Esophagus squamous epithelium (tissue), 5 donors: ENCODE measurements around the gene ISCU. TPM values are rescaled to one million over a fixed set of nuclear protein-coding genes. Genes with fewer than 3 reads are reported as not detected.

ENCODE experiments used
- DNase-seq: peaks from one replicate; lab custom pipeline; 2025; lab: John Stamatoyannopoulos, UW
- H3K27ac ChIP-seq, 4 donors: fragments of 200-600 bp; sonication (generic); one replicate each; pipeline ENCODE4 v1.5.1; 2016 to 2019; ENCODE audit warnings: mild to moderate bottlenecking in 1 of 4
- H3K27me3 ChIP-seq, 4 donors: fragments of 200-600 bp; sonication (generic); 1 replicate in 3 of 4; 2 replicates in 1 of 4; pipeline versions ENCODE4 v1.5.1 to v1.6.0; 2017 to 2021; ENCODE audit warnings: antibody characterized with exemption in 1 of 4
- H3K36me3 ChIP-seq, 3 donors: fragments of 200-600 bp; sonication (generic); one replicate each; pipeline ENCODE4 v1.5.1; 2016 to 2019
- H3K4me1 ChIP-seq, 3 donors: fragments of 200-600 bp; sonication (generic); one replicate each; pipeline ENCODE4 v1.5.1; 2017 to 2019
- H3K4me3 ChIP-seq, 4 donors: fragments of 200-600 bp; sonication (generic); 1 replicate in 3 of 4; 2 replicates in 1 of 4; pipeline ENCODE4 v1.5.1; 2016 to 2019; ENCODE audit warnings: mild to moderate bottlenecking in 2 of 4, moderate library complexity in 1 of 4
- H3K9me3 ChIP-seq, 3 donors: fragments of 200-600 bp; sonication (generic); one replicate each; pipeline ENCODE4 v1.5.1; 2016 to 2019
- CTCF ChIP-seq, 6 experiments: fragments of 450-650 bp in 4 of 6; fragments of 200-600 bp in 2 of 6; sonication (generic) in 2 of 6; IDR thresholded peaks; one replicate each; pipeline ENCODE4 v1.5.1; 2016 to 2019; ENCODE audit warnings: antibody characterized with exemption in 6 of 6, mild to moderate bottlenecking in 4 of 6, moderate library complexity in 4 of 6
- POLR2A ChIP-seq, 4 donors: fragments of 450-650 bp; IDR thresholded peaks; one replicate each; pipeline ENCODE4 v1.6.1; 2017; ENCODE audit warnings: antibody characterized with exemption in 4 of 4, mild to moderate bottlenecking in 4 of 4, moderate library complexity in 3 of 4
- WGBS, 2 donors: methylation state at CpG; one replicate each; pipeline ENCODE4 v1.1.5; 2018; 5-methylcytosine and 5-hydroxymethylcytosine counted together
- intact Hi-C: fragments of 100-400 bp; cut with DNase I; formaldehyde crosslinking; loops from one replicate; pipeline ENCODE4 v1.15.0; 2022
- total RNA-seq, 4 donors: library from RNA; depleted of rRNA; stranded (reverse); fragments of >200 nt; gene quantifications; one replicate each; pipeline ENCODE4 v1.1.0, GENCODE V29; 2016
- donor health status: DM: yes; HTN: yes; CAD: no.

ISCU gene
- total RNA-seq, 4 donors from 2014 or later: 50.7 to 132 (median 85.3) TPM

DNA sequence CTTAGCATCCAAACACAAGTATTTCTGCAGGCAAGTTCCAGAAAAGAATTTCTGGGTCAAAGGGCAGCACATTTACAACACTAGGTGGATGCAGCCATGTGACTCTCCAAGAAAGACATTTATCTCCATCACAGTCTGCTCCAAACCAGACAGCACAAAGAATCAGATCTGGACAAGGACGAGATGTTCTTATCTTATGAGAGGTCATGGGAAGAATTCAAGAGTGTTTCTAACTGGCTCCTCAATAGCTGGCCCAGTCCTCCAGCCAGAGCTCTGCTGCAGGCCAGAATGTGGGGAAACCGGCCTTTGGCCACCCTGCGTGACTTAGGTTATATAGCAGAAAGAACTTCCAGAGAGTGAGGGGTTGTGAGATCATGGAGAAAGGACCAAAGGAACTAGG lies 18.1 kb downstream of the ISCU start:
- TF ChIP-seq POLR2A (IDR thresholded peaks at IDR 0.05) (no peak), CTCF (IDR thresholded peaks at IDR 0.05) (no peak)
- Histone ChIP-seq H3K36me3 (no peaks in the 10 kb centered on the region), H3K4me1 (peaks cover 0 to 8% (median 0%) of the 10 kb centered on the region in 3 donors), H3K4me3 (no peak overlapping the region), H3K27ac (peak overlapping the region in 1 of 4 donors; percentile 59), H3K9me3 (no peaks in the 10 kb centered on the region), H3K27me3 (no peaks in the 10 kb centered on the region)
- 63 to 73% methylated on average over 2 to 3 of the region's 3 CpGs for WGBS, 2 donors
- DNase-seq: no peak
- intact Hi-C loops: no loop called here

DNA sequence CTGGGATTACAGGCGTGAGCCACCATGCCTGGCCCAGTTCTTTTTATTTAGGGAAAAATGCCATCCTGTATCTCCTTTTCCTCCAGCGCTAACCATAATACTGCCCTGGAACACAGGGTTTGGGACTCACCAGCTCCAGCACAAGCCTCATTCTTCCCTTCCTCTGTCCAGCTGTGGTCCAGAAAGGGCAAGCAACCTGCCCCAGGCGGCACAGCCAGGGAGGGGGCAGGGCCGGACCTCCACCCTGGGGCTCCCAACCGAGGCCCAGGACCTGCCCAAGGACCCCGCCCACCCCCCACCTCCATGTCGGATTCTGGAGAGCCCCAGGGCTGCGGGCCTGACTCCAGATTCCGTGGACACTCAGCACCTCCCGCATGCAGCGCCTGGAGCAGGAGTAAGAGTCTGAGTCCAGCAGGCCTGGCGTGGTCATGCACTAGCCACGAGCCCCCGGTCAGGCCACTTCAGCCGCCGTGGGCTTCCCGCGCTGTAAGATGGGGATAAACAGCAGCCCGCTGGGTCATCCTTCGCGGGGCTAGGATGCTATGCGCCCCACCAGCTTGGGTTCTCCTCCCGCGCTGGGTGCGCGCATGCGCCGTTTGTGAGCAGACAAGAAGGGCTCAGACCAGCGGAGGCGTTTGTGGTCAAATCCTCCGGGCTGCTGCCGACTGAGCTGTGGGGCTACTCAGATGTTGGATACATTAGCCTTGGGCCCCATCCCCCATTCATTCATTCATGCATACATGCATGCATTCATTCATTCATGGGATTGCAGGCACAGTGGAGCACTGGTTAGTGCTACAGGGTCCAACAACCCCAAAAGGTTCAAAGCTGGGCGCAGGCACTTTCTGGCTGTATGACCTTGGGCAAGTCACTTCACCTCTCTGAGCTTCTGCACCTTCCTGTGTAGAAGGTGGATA lies 19.2 kb downstream of the ISCU start:
- no peak for DNase-seq
- Histone ChIP-seq H3K36me3 (no peaks in the 10 kb centered on the region), H3K9me3 (no peaks in the 10 kb centered on the region), H3K4me3 (no peak overlapping the region), H3K4me1 (peaks cover 0 to 8% (median 0%) of the 10 kb centered on the region in 3 donors), H3K27me3 (no peaks in the 10 kb centered on the region), H3K27ac (peak overlapping the region in 2 of 4 donors; percentile 59 to 63)
- intact Hi-C loops: no loop called here
- WGBS, 2 donors: 94 to 96% methylated on average over 5 to 13 of the region's 33 CpGs
- TF ChIP-seq POLR2A (IDR thresholded peaks at IDR 0.05): no peak
- TF ChIP-seq CTCF (IDR thresholded peaks at IDR 0.05): no peak

DNA sequence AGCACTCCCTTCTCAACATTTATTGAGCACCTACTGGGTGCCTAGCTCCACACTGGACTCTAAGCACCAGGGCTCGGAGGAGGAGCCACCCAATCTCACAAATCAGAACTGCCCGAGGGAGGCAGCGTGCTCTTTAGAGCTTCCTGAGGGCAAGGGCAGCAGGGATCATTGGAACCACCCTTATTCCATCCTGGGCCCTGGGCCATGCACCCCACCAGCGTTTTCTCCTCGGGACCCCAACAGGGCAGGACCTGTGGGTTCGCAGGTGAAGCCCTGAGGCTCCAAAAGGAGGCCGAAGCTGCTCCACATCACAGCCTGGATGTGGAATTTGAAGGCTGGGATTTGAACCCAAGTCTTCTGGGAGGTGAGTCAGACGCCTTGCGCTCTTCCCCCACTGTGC lies 20.1 kb downstream of the ISCU start:
- peak overlapping the region in 1 of 4 donors; percentile 4 for H3K27ac ChIP-seq
- peaks cover 0 to 8% (median 0%) of the 10 kb centered on the region in 3 donors for H3K4me1 ChIP-seq
- no peaks in the 10 kb centered on the region for H3K9me3 ChIP-seq
- TF ChIP-seq POLR2A (IDR thresholded peaks at IDR 0.05): no peak
- H3K27me3 ChIP-seq: no peaks in the 10 kb centered on the region
- intact Hi-C loops: no loop called here
- H3K4me3 ChIP-seq: no peak overlapping the region
- no peaks in the 10 kb centered on the region for H3K36me3 ChIP-seq
- no peak for DNase-seq
- WGBS, 2 donors: 76% methylated on average over 6 of the region's 9 CpGs; no CpG with 5 or more reads in 1 of the 2 donors

DNA sequence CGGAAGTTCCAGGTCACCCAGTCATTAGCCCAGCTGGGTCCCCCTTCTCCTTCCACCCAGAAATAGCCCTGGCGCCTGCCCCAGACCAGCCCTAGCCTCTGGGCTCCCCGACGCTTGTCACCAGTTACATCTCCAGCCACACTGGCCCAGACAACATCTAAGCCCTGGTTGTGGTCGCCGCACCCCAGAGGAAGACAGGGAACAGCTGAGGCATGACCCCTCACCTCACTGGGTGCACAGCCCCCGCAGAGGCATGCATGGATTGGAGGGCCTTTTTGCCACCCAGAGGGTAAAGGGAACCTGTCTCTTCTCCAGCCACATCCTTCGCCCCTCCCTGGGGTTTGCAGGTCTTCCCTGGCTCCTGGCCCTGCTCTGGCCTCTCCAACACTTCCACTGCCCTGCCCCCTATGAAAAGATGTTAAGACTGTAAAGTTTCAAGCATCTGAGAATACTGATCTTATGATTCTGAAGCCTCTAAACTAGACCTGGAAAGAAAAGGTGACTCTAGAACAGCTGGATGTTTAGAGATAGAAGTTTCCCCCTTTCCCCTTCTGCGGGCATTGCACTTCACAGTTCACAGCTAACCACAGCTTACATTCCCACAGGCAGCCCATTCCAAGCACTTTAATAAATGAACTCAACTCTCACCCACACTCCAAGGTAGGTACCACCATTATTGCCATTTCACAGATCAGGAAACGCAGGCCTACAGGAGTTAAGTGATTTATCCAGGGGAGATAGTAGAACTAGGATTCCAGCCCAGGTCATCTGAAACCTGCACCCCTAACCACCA lies 20.8 kb downstream of the ISCU start:
- H3K4me1 ChIP-seq: peaks cover 0 to 8% (median 0%) of the 10 kb centered on the region in 3 donors
- intact Hi-C loops: no loop called here
- no peak overlapping the region for H3K4me3 ChIP-seq
- TF ChIP-seq CTCF (IDR thresholded peaks at IDR 0.05): no peak
- H3K36me3 ChIP-seq: no peaks in the 10 kb centered on the region
- peak overlapping the region in 1 of 4 donors; percentile 29 for H3K27ac ChIP-seq
- H3K27me3 ChIP-seq: no peaks in the 10 kb centered on the region
- WGBS, 2 donors: 88 to 92% methylated on average over 5 to 7 of the region's 10 CpGs
- DNase-seq: no peak
- no peaks in the 10 kb centered on the region for H3K9me3 ChIP-seq

DNA sequence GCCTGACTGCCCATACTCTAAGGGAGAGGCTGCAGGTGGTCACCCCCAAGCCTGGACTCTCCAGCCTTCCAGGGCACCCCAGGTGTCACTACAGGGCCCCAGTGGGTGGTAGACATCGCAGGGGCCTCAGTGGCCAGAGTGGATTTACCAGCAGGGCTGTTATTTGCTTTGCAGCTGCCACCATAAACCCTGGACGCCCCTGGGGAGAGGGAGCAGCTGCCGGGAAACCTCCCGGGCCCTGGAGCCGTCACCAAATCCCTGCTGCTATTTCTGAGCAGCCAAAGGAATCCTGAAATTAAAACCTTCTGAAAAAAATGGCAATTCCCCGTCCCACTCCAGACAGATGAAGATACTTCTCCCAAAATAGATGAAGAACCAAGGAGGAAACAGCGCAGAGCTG lies 21.6 kb downstream of the ISCU start:
- TF ChIP-seq POLR2A (IDR thresholded peaks at IDR 0.05): no peak
- no peaks in the 10 kb centered on the region for H3K36me3 ChIP-seq
- DNase-seq: no peak
- no peak overlapping the region for H3K4me3 ChIP-seq
- intact Hi-C loops: no loop called here
- H3K27ac ChIP-seq: peak overlapping the region in 1 of 4 donors; percentile 29
- peaks cover under 1 to 14% (median under 1%) of the 10 kb centered on the region in 3 donors for H3K4me1 ChIP-seq
- H3K27me3 ChIP-seq: peaks cover 0 to under 1% (median 0%) of the 10 kb centered on the region in 4 donors
- 60 to 73% methylated on average over 2 to 5 of the region's 7 CpGs for WGBS, 2 donors
- H3K9me3 ChIP-seq: no peaks in the 10 kb centered on the region
